ENCODE data around the gene ADM5.

DNA sequence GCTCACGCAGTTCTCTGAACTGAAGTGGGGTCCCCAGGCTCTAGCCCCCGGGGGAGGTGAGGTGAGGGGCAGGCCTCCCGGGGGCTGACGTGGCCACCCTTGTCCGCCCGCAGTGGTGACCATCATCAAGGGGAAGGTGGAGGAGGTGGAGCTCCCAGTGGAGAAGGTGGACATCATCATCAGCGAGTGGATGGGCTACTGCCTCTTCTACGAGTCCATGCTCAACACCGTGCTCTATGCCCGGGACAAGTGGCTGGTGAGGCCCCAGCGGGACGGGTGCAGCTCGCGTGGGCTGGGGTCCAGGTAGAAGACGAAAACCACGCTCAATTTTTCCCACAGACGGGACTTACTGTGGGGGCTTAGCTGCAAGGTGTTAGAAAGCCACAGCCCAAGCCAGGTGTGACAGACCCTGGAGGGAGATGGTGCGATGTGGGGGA, 5.6 kb upstream of the ADM5 start:
- TF ChIP-seq ZFP36 (IDR thresholded peaks at IDR 0.05; ENCODE audit: borderline replicate concordance, partially characterized antibody) (no peak), RAD21 (conservative IDR thresholded peaks at IDR 0.05 in 1 of 2, IDR thresholded peaks at IDR 0.05 in 1 of 2) (no peak)
